ENCODE results near the gene XPO6.

XPO6 gene

GRCh38 chr16:28193530-28194423 is 18.0 kb downstream of the XPO6 start (continued):
- TF ChIP-seq ZNF391 (tag by site-specific recombination; IDR thresholded peaks at IDR 0.05; ENCODE audit: borderline replicate concordance, low read depth) (no peak; the same call in 1 of the 2 replicates), ZNF654 (tag by site-specific recombination; IDR thresholded peaks at IDR 0.05; ENCODE audit: low read depth) (0 out of 2 replicates have a peak, but pooled peaks have one; percentile 10), ZNF549 (tag by site-specific recombination; IDR thresholded peaks at IDR 0.05) (no peak), ZBTB8A (tag by site-specific recombination; IDR thresholded peaks at IDR 0.05) (no peak), ZNF350 (tag by site-specific recombination; IDR thresholded peaks at IDR 0.05) (no peak), ZNF398 (tag by site-specific recombination; IDR thresholded peaks at IDR 0.05) (no peak), ZNF266 (tag by site-specific recombination; IDR thresholded peaks at IDR 0.05; ENCODE audit: low read depth) (no peak), ZNF26 (tag by site-specific recombination; IDR thresholded peaks at IDR 0.05) (no peak), ZNF132 (tag by site-specific recombination; IDR thresholded peaks at IDR 0.05; ENCODE audit: borderline replicate concordance) (no peak), KLF9 (tag by site-specific recombination; IDR thresholded peaks at IDR 0.05; ENCODE audit: low read depth) (no peak), ZBTB17 (tag by site-specific recombination; IDR thresholded peaks at IDR 0.05) (peak; percentile 75), FEZF1 (tag by site-specific recombination; IDR thresholded peaks at IDR 0.05) (peak; percentile 88), ZBTB20 (tag by site-specific recombination; IDR thresholded peaks at IDR 0.05) (no peak), ZNF157 (tag by site-specific recombination; IDR thresholded peaks at IDR 0.05) (no peak), ZNF24 (tag by site-specific recombination; IDR thresholded peaks at IDR 0.05) (0 out of 2 replicates have a peak, but pooled peaks have one; percentile 20), INSM2 (tag by site-specific recombination; IDR thresholded peaks at IDR 0.05) (peak; percentile 88), PRDM6 (tag by site-specific recombination; IDR thresholded peaks at IDR 0.05) (peak; percentile 89), ZNF76 (tag by site-specific recombination; IDR thresholded peaks at IDR 0.05; ENCODE audit: borderline replicate concordance, low read depth) (no peak), ZNF184 (tag by site-specific recombination; IDR thresholded peaks at IDR 0.05) (0 out of 2 replicates have a peak, but pooled peaks have one; percentile 42), ZNF843 (tag by site-specific recombination; IDR thresholded peaks at IDR 0.05) (peak; percentile 24; the same call in 1 of the 2 replicates), ZNF548 (tag by site-specific recombination; IDR thresholded peaks at IDR 0.05) (no peak), EGR2 (tag by site-specific recombination; IDR thresholded peaks at IDR 0.05; ENCODE audit: low read depth) (peak; percentile 49; the same call in 1 of the 2 replicates), ZNF514 (tag by site-specific recombination; IDR thresholded peaks at IDR 0.05) (no peak), PRDM2 (tag by site-specific recombination; IDR thresholded peaks at IDR 0.05; ENCODE audit: borderline replicate concordance) (no peak), MZF1 (tag by site-specific recombination; IDR thresholded peaks at IDR 0.05; ENCODE audit: borderline replicate concordance) (no peak)

Measured in HEK293 (cell line).